Measurements from ENCODE around the gene NRCAM.

Gene NRCAM

GRCh38 chr7:108417926-108418325, 38.3 kb downstream of the NRCAM start:
- no peak for DNase-seq
- peaks cover 62% of the 10 kb centered on the region for H3K4me1 ChIP-seq
- no peaks in the 10 kb centered on the region for H3K36me3 ChIP-seq
- no peaks in the 10 kb centered on the region for H3K27me3 ChIP-seq
- no peak for TF ChIP-seq CTCF (IDR thresholded peaks at IDR 0.05; ENCODE audit: low read depth, low read length)
- no peaks in the 10 kb centered on the region for H3K9me3 ChIP-seq
- H3K4me3 ChIP-seq (ENCODE audit: low read depth, low read length): no peak overlapping the region

- H3K4me1 ChIP-seq: peaks cover 62% of the 10 kb centered on the region
- DNase-seq: no peak
- no peaks in the 10 kb centered on the region for H3K27me3 ChIP-seq
- no peak for TF ChIP-seq CTCF (IDR thresholded peaks at IDR 0.05; ENCODE audit: low read depth, low read length)
- H3K36me3 ChIP-seq: no peaks in the 10 kb centered on the region
- H3K4me3 ChIP-seq (ENCODE audit: low read depth, low read length): no peak overlapping the region
- H3K9me3 ChIP-seq: no peaks in the 10 kb centered on the region
Measured at GRCh38 chr7:108417144-108417543, 39.1 kb downstream of the NRCAM start.

DNA sequence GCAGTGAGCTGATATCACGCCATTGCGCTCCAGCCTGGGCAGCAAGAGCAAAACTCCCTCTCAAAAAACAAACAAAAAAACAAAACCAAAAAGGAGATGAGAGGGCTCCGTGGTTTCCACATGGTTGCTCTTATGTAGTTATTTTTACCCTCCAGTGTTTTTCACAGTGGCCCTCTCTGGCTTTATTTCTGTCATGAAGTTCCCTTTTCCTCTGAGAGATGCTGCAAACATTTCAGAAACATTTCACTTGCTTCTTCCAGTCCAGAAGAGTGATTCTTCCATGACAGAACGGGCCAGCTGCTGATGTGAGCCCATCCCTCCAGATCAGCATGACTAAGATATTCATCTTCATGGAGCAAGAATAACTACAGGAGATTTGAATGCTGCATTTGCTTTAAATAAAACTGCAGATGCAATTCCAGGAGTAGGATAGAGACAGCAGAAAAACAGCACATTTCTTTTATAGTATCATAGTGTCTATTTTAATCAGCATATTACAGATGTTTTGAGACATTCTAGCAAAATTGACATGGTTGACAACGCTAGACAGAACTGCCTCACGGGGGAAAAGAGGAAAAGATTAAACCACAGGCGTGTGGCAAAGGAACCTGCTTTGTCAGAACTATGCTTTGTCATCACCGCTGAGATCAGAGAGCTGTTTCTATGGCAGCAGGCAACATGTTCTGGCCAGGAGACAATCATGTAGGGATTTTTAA, 40.3 kb downstream of the NRCAM start:
- no peaks in the 10 kb centered on the region for H3K9me3 ChIP-seq
- H3K4me3 ChIP-seq (ENCODE audit: low read depth, low read length): peak overlapping the region; percentile 30
- no peak for TF ChIP-seq CTCF (IDR thresholded peaks at IDR 0.05; ENCODE audit: low read depth, low read length)
- peak; percentile 68 for DNase-seq
- H3K4me1 ChIP-seq: peaks cover 62% of the 10 kb centered on the region
- H3K27me3 ChIP-seq: no peaks in the 10 kb centered on the region
- no peaks in the 10 kb centered on the region for H3K36me3 ChIP-seq

DNA sequence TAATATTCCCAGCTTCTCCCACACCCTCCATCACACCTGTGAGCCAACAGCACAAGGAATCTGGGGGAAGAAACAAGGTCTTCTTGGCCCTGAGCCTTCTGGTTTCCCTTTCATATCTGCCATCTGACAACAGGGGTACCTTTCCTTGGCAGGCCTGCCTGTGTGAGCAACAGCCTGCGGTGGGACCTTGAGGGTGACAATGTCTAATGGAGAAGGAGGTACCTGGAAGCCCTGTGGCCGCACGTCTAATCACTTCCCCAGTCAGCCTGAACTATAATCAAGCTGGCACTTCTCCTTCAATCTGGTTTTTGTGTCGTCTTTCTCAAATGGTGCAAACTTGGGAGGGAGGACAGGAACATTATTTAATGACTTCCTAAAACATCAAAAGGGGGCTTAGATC, 41.2 kb downstream of the NRCAM start:
- no peak for TF ChIP-seq CTCF (IDR thresholded peaks at IDR 0.05; ENCODE audit: low read depth, low read length)
- Histone ChIP-seq H3K36me3 (no peaks in the 10 kb centered on the region), H3K27me3 (no peaks in the 10 kb centered on the region), H3K4me3 (ENCODE audit: low read depth, low read length) (no peak overlapping the region), H3K9me3 (no peaks in the 10 kb centered on the region), H3K4me1 (peaks cover 58% of the 10 kb centered on the region)
- DNase-seq: no peak

DNA sequence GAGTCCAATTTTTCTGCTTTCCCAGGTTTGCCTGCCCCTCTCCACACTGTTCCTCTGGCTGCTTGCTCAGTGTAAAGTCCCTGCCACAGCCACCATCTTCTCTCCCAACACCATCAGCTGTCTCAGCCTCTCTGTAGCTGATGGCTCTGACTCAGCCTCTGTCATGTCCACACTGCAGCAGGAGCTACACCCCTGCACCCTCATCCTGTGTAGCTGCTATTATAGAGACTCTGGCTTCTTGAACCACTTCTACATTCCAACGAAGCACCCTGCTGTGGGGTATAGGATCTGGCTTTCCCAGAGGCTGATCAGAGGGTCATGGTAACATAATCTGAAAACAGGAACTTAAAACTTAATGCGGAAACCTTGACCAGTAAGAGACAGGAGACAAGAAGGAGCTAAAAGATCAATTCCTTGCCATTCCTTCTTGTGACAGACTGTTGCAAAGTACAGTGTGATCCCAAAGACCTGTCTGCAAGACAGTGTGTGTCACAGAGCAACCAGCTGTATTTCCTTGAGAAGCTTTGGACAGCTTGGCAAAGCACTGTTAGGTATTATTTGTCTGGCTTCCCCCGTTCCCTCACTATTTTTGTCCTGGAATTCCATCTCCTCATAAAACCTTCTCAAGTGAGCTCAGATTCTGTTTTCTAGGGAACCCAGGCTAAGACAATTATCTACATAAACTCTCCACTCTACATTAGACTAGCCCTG, 42.3 kb downstream of the NRCAM start:
- H3K36me3 ChIP-seq: no peaks in the 10 kb centered on the region
- no peaks in the 10 kb centered on the region for H3K9me3 ChIP-seq
- no peak overlapping the region for H3K4me3 ChIP-seq (ENCODE audit: low read depth, low read length)
- H3K27me3 ChIP-seq: no peaks in the 10 kb centered on the region
- no peak for TF ChIP-seq CTCF (IDR thresholded peaks at IDR 0.05; ENCODE audit: low read depth, low read length)
- peaks cover 54% of the 10 kb centered on the region for H3K4me1 ChIP-seq
- no peak for DNase-seq

- Histone ChIP-seq H3K4me3 (ENCODE audit: low read depth, low read length) (no peak overlapping the region), H3K9me3 (no peaks in the 10 kb centered on the region), H3K36me3 (no peaks in the 10 kb centered on the region), H3K4me1 (peaks cover 55% of the 10 kb centered on the region), H3K27me3 (no peaks in the 10 kb centered on the region)
- TF ChIP-seq CTCF (IDR thresholded peaks at IDR 0.05; ENCODE audit: low read depth, low read length): no peak
- no peak for DNase-seq
Measured at GRCh38 chr7:108413337-108413736, 42.9 kb downstream of the NRCAM start.

Measured in BE2C (cell line).